Stimulated activated CD8-positive, alpha-beta memory T cell treated with anti-CD3 and anti-CD28 coated beads, Interleukin-7, amount 100 ng/mL, for 4 hours (primary cell): ENCODE results near the gene GABARAP.
A peak's percentile ranks its signal among the peaks of the same experiment; 100 is the strongest.
"Not testable (repeated sequence)": the region's sequence is repeated elsewhere in the genome, so short reads cannot be mapped to it uniquely, and the experiment has no call there.

ENCODE experiments used
- DNase-seq, 2 donors: peaks; one replicate each; pipeline ENCODE4 v3.0.0-alpha.2; 2020; ENCODE audit warnings: low read depth in 2 of 2

GABARAP gene

GRCh38 chr17:7260651-7261378 is 18.6 kb upstream of the GABARAP start:
- DNase-seq: peak in 1 of 2 donors; percentile 29

- no peak for DNase-seq
Observed at GRCh38 chr17:7260151-7260550, 17.9 kb upstream of the GABARAP start.

GRCh38 chr17:7259555-7259889 is 17.3 kb upstream of the GABARAP start:
- no peak for DNase-seq

- no peak for DNase-seq
Observed at GRCh38 chr17:7258731-7259554, 16.7 kb upstream of the GABARAP start.

- DNase-seq: no peak
Observed at GRCh38 chr17:7256766-7257456, 14.7 kb upstream of the GABARAP start.

- DNase-seq: no peak
Observed at GRCh38 chr17:7254511-7254910, 12.3 kb upstream of the GABARAP start.

GRCh38 chr17:7253082-7253481 is 10.8 kb upstream of the GABARAP start:
- DNase-seq: no peak

GRCh38 chr17:7252176-7253043 is 10.2 kb upstream of the GABARAP start, which contains the start of gene ELP5:
Gene ELP5, plus strand, starts transcription at chr17:7252215. Its CDS starts 336 bp downstream, at chr17:7252551.
- DNase-seq: peak; percentile 79 to 80

GRCh38 chr17:7251661-7252175 is 9.5 kb upstream of the GABARAP start, which contains the start of gene CTDNEP1:
Gene CTDNEP1, minus strand, starts transcription at chr17:7251734. Its CDS starts 438 bp downstream, at chr17:7251296.
- peak; percentile 97 to 99 for DNase-seq

GRCh38 chr17:7250695-7251627 is 8.7 kb upstream of the GABARAP start:
- no peak for DNase-seq

GRCh38 chr17:7249830-7250229 is 7.6 kb upstream of the GABARAP start:
- DNase-seq: no peak

- DNase-seq: no peak
Observed at GRCh38 chr17:7249214-7249613, 7.0 kb upstream of the GABARAP start.

- DNase-seq: no peak
Observed at GRCh38 chr17:7248796-7249195, 6.5 kb upstream of the GABARAP start.

GRCh38 chr17:7246779-7247178 is 4.5 kb upstream of the GABARAP start:
- no peak for DNase-seq

GRCh38 chr17:7243838-7244237 is 1.6 kb upstream of the GABARAP start:
- DNase-seq: not testable (repeated sequence)

GRCh38 chr17:7243453-7243729 is 1.1 kb upstream of the GABARAP start:
- DNase-seq: no peak

- DNase-seq: peak; percentile 89 to 91
Observed at GRCh38 chr17:7242717-7243452, 636 bp upstream of the GABARAP start.

- no peak for DNase-seq
Observed at GRCh38 chr17:7241090-7241733, 1.0 kb downstream of the GABARAP start.

- no peak for DNase-seq
Observed at GRCh38 chr17:7240375-7240774, 1.9 kb downstream of the GABARAP start.
